SK-N-MC (cell line): ENCODE data around the gene TXLNB.
"Not testable (repeated sequence)": the region's sequence is repeated elsewhere in the genome, so short reads cannot be mapped to it uniquely, and the experiment has no call there.

ENCODE experiments used
- DNase-seq: peaks from one replicate; pipeline ENCODE4 v3.0.0-alpha.2; 2011; ENCODE audit warnings: low read depth, low spot score
- H3K27ac ChIP-seq: fragments of 200-600 bp; sonication (generic); 2 replicates; pipeline ENCODE4 v1.5.1; 2016; ENCODE audit warnings: mixed run types
- H3K36me3 ChIP-seq: fragments of 200-600 bp; sonication (generic); 2 replicates; pipeline ENCODE4 v1.6.1; 2017; ENCODE audit warnings: antibody characterized with exemption, low read length, mixed read lengths; ENCODE audit not compliant: insufficient read depth
- H3K4me3 ChIP-seq: fragments of 200-600 bp; sonication (generic); 2 replicates; pipeline ENCODE4 v1.5.1; 2016
- H3K9ac ChIP-seq: fragments of 200-600 bp; sonication (generic); 2 replicates; pipeline ENCODE4 v1.8.0; 2017; ENCODE audit warnings: mixed run types, mixed read lengths; ENCODE audit not compliant: insufficient read length
- H3K9me3 ChIP-seq: fragments of 200-600 bp; sonication (generic); 2 replicates; pipeline ENCODE4 v1.6.1; 2017; ENCODE audit warnings: low read depth, mild to moderate bottlenecking, antibody characterized with exemption, low read length, moderate library complexity, mixed read lengths
- EZH2 ChIP-seq: fragments of 200-600 bp; sonication (generic); IDR thresholded peaks from one replicate; pipeline ENCODE4 v1.6.1; 2017; ENCODE audit warnings: antibody characterized with exemption
- FOXP2 ChIP-seq: optimal IDR thresholded peaks from 2 replicates; pipeline ENCODE3; 2011; ENCODE audit warnings: mild to moderate bottlenecking, moderate library complexity; ENCODE audit not compliant: insufficient read depth; ENCODE audit errors: extremely low read length, control extremely low read depth
- POLR2AphosphoS5 ChIP-seq: IDR thresholded peaks from 2 replicates; pipeline ENCODE4 v1.6.1; 2012; ENCODE audit warnings: mild to moderate bottlenecking, low read depth, low read length, borderline replicate concordance

TXLNB gene

DNA sequence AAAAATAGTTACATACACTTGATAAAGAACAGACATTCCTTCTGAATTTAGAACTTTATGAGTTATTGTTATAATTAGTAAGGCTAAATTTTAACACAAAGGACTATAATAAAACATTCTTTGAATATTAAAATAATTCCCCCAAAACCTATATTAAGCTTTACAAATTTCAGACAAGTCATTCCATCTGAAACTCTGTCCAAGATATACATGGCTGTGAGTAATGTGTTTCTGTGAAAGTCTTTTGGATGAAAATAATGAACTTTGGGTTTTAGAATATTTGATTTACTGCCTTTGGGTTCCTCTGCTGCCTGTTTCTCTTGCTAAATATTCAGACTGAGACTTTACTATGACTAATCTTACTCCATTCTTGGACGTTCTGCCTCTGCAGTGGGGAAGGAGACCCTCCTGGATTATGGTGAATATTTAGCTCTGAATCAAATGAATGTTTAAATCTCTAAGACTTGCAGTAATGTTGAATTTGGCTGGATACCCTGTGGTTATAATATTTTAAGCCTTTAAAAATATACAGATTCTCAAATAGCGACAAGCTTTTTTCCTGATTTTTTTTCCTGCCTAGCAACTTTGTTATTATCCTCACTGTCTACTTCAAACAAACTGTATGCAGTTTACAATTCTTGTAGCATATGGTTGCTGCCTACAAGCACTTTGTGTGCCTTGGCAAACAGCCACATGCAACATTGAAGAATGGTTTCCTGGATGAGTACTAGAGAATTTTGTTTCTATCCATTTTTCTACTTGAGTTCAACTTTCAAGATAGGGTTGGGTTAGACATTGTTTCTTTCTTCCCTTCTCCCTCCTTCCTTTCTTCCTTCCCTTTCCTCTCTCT lies 51.4 kb downstream of the TXLNB start:
- TF ChIP-seq EZH2 = no peak
- no peak for TF ChIP-seq FOXP2
- TF ChIP-seq POLR2AphosphoS5 = no peak
- DNase-seq = peak; percentile 72
- Histone ChIP-seq H3K9me3 (no peaks in the 10 kb centered on the region), H3K4me3 (peak overlapping the region; percentile 40), H3K9ac (peak overlapping the region; percentile 15), H3K27ac (peak overlapping the region; percentile 91), H3K36me3 (no peaks in the 10 kb centered on the region)

DNA sequence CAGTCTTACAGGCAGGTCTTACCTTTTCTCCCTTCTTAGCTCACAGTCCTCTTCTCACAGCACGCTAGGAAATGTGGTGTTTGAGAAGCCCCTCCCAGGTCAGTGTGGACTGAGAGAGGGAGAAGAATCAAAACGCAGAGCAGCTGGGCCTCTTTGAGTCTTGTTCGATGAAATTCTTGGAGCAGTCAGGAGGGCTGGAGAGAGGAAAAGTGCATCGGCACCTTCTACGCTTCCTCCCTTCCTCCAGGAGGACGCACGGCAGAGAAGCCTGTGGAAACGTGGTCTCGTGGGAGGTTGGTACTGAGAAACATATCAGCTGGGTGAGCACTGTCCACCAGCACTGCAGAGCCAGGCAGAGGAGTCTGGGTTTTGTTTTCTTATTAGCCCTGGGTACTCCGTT lies 52.7 kb downstream of the TXLNB start:
- TF ChIP-seq POLR2AphosphoS5 = no peak
- TF ChIP-seq EZH2 = no peak
- no peak for TF ChIP-seq FOXP2
- Histone ChIP-seq H3K27ac (no peak overlapping the region), H3K9ac (no peak overlapping the region), H3K9me3 (no peaks in the 10 kb centered on the region), H3K4me3 (no peak overlapping the region), H3K36me3 (no peaks in the 10 kb centered on the region)
- no peak for DNase-seq

DNA sequence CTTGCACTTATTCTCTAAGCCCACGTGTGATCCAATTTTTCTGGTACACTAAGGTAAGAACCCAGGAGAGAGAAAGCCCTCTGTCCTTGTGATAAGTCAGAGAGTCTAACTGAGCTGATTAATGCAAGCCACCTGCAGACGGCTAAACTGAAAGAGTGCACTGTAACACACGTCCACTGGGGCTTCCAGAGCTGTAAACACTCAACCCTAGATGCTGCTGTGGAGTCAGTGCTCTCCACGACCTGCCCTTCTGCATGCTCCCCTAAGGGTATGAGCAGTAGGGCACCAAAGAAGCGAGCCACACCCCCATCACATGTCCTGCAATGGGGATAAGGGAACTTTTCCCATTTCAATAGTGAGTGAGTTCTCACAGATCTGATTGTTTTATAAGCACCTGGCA lies 55.7 kb downstream of the TXLNB start:
- no peak for DNase-seq
- Histone ChIP-seq H3K9ac (no peak overlapping the region), H3K9me3 (no peaks in the 10 kb centered on the region), H3K27ac (no peak overlapping the region), H3K36me3 (no peaks in the 10 kb centered on the region), H3K4me3 (no peak overlapping the region)
- TF ChIP-seq FOXP2 (no peak), EZH2 (no peak), POLR2AphosphoS5 (no peak)

DNA sequence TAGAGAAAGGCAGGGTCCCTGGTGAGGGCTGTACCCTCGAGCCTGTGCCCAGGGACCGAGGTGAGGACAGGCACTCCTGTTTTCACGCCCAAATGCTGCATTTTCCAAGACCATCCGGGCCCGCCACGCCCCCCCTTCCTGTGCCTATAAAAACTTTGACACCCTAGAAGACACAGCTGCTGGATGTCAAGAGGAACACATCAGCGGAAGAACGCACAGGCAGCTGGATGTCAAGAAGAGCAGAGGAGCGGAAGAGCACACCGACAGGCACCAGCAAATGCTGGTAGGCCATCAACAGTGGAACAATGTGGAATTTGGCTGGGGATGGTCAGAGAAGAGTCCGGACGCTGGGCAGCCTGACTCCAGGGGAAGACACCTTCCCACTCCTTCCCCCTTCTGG lies 56.1 kb downstream of the TXLNB start:
- no peak for TF ChIP-seq FOXP2
- TF ChIP-seq POLR2AphosphoS5 = no peak
- TF ChIP-seq EZH2 = no peak
- H3K9me3 ChIP-seq = no peaks in the 10 kb centered on the region
- H3K4me3 ChIP-seq = no peak overlapping the region
- no peaks in the 10 kb centered on the region for H3K36me3 ChIP-seq
- no peak overlapping the region for H3K9ac ChIP-seq
- no peak overlapping the region for H3K27ac ChIP-seq
- DNase-seq = no peak

DNA sequence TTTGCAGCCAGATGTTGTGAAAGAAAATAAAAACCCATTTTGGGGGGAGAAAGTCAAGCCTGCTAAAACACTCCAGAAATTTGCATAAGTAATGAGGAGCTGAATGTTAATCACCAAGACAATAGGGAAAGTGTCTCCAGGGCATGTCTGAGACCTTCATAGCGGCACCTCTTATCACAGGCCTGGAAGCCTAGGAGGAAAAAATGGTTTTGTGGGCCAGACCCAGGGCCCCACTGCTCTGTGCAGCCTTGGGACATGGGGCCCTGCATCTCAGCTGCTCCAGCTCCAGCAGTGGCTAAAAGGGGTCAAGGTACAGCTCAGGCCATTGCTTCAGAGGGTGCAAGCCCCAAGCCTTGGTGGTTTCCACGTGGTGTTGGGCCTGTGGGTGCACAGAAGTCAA lies 57.6 kb downstream of the TXLNB start:
- DNase-seq, H3K9ac ChIP-seq, H3K36me3 ChIP-seq, H3K27ac ChIP-seq, H3K9me3 ChIP-seq, H3K4me3 ChIP-seq: not testable (repeated sequence)

DNA sequence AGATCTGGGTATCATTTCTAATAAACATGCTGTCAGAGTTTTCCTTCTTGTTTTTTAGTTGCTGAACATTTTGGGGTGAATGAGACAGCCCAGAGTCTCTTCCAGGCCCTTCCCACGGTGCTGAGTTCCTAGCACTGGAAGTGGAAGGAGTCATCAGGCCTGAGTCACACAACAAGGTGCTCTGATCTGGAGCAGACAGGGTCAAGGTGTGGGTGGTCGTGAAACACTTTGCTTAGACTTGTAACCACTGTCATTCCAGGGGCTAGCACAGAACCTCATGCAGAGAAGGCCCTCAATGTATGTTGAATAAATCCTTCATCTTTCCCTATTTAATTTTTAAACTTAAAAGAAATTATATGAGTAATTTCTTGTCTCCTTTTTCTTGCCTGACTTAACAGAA lies 60.6 kb downstream of the TXLNB start:
- H3K36me3 ChIP-seq = no peaks in the 10 kb centered on the region
- H3K9me3 ChIP-seq = no peaks in the 10 kb centered on the region
- no peak overlapping the region for H3K4me3 ChIP-seq
- TF ChIP-seq EZH2 (no peak), FOXP2 (no peak), POLR2AphosphoS5 (no peak)
- no peak overlapping the region for H3K27ac ChIP-seq
- no peak overlapping the region for H3K9ac ChIP-seq
- no peak for DNase-seq

DNA sequence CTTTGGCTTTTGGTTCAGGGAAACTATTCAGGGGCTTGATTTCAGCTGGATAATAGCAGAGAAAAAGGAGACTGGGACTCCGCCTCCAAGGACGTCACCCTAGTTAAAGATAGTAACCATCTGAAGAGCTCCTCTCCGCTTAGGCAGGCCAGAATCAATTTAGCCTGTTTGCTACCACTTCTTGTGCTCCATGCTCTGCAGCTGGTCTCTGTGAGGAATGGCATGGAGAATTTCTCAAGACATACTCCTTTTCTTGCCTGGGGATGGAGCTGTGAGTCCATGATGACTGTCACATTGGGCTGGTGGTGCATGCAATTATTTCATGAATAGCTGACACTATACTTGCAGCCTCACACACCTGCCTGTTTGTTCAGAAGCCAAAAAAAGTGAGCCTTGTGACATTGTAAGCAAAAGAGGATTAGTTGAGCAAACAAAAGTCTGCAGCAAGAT lies 61.4 kb downstream of the TXLNB start:
- DNase-seq = no peak
- Histone ChIP-seq H3K4me3 (no peak overlapping the region), H3K27ac (no peak overlapping the region), H3K9me3 (no peaks in the 10 kb centered on the region), H3K9ac (no peak overlapping the region), H3K36me3 (no peaks in the 10 kb centered on the region)
- TF ChIP-seq EZH2 (no peak), POLR2AphosphoS5 (no peak), FOXP2 (no peak)

DNA sequence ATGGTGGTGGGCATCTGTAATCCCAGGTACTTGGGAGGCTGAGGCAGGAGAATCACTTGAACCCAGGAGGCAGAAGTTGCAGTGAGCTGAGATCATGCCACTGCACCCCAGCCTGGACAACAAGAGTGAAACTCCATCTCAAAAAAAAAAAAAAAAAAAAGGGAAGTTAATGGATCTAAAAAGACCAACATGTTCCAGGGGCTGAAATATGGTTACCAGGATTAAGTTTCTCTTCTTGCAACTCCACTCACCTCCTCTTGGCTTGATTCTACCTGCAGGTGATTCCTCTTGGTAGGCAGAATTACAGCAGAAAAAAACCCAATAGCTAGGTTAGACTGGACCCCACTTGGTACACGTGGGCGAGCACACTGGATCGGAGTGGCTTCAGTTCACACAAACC lies 63.4 kb downstream of the TXLNB start:
- not testable (repeated sequence) for H3K27ac ChIP-seq, H3K9me3 ChIP-seq, DNase-seq, H3K9ac ChIP-seq, H3K36me3 ChIP-seq, H3K4me3 ChIP-seq

DNA sequence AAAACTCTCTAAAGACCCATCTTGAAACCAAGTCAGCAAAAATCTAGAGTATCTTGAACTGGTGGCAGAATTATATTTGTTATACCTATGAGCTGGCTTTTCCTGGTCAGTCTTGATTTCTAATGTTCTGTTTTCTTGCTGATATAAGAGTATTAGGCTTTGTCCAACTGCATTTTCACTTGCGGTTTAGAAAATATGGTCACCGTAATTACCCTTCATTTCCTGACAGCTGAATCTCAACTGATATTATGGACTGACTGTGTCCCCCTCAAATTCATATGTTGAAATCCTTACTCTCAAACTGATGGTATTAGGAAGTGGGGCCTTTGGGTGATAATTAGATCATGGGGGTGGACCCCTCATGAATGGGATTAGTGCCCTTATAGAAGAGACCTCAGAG lies 72.1 kb downstream of the TXLNB start:
- TF ChIP-seq POLR2AphosphoS5 (no peak), FOXP2 (no peak), EZH2 (no peak)
- Histone ChIP-seq H3K9me3 (no peaks in the 10 kb centered on the region; the same call in 1 of the 2 replicates), H3K27ac (peak overlapping the region; percentile 76), H3K36me3 (no peaks in the 10 kb centered on the region), H3K9ac (peak overlapping the region; percentile 31), H3K4me3 (no peak overlapping the region)
- DNase-seq = no peak
